ENCODE data around the gene FFAR1. TPM values are rescaled to one million over a fixed set of nuclear protein-coding genes. Genes with fewer than 3 reads are reported as not detected.

The FFAR1 gene
- total and polyA plus RNA-seq, 2 of the 8 experiments (the other 6 are each of a cell fraction or from before 2014, with no cell fraction given): not detected

- Histone ChIP-seq H3K9me3 (ENCODE audit: insufficient read depth in 2 of 2, low read depth in 1 of 2, low read length in 1 of 2) (no peaks in the 10 kb centered on the region), H3K9ac (replicated peaks in 1 of 4; ENCODE audit: extremely low read depth in 1 of 4, low read depth in 3 of 4, low read length in 3 of 4) (no peak overlapping the region), H3K4ac (replicated peaks; ENCODE audit: insufficient read length, low read depth, low read length) (no peak overlapping the region), H4K91ac (replicated peaks; ENCODE audit: insufficient read length, low read length) (no peak overlapping the region), H4K20me1 (replicated peaks in 1 of 2; ENCODE audit: control insufficient read depth in 1 of 2, insufficient read depth in 2 of 2, low read length in 2 of 2) (no peaks in the 10 kb centered on the region), H3K18ac (ENCODE audit: extremely low read depth, low read length) (no peak overlapping the region), H2BK20ac (ENCODE audit: low read length) (no peak overlapping the region), H3K4me1 (replicated peaks in 1 of 4; ENCODE audit: control insufficient read depth in 3 of 4, insufficient read depth in 4 of 4, low read length in 3 of 4) (peaks cover 0 to 2% (median 0%) of the 10 kb centered on the region in 4 experiments; a peak in 2 of 7 replicates), H2AFZ (ENCODE audit: low read length) (peak overlapping the region; percentile 99; the same call in 1 of the 2 replicates), H3K4me2 (ENCODE audit: insufficient read depth in 1 of 2, low read depth in 2 of 2, low read length in 2 of 2) (no peak overlapping the region), H3K4me3 (ENCODE audit: extremely low read depth in 1 of 4, insufficient read depth in 2 of 4, low read depth in 3 of 4, low read length in 4 of 4) (no peak overlapping the region), H3K79me1 (ENCODE audit: low read depth, low read length) (no peaks in the 10 kb centered on the region), H2BK120ac (replicated peaks; ENCODE audit: low read depth, low read length) (no peak overlapping the region), H3K27me3 (replicated peaks in 1 of 4; ENCODE audit: control insufficient read depth in 3 of 4, extremely low read depth in 1 of 4, insufficient read depth in 3 of 4, low read length in 3 of 4) (no peaks in the 10 kb centered on the region), H3K27ac (ENCODE audit: low read depth, low read length) (no peak overlapping the region), H2BK12ac (ENCODE audit: low read depth, low read length) (no peak overlapping the region), H3K56ac (replicated peaks; ENCODE audit: insufficient read length, low read depth, low read length) (no peak overlapping the region), H2BK15ac (ENCODE audit: low read length) (peak overlapping the region; percentile 6; the same call in 1 of the 2 replicates), H3K23me2 (ENCODE audit: low read depth, low read length) (no peaks in the 10 kb centered on the region), H3K23ac (ENCODE audit: insufficient read length) (no peak overlapping the region), H4K5ac (ENCODE audit: insufficient read length, low read depth, low read length) (no peak overlapping the region), H3K36me3 (ENCODE audit: control insufficient read depth in 2 of 4, insufficient read depth in 4 of 4, low read length in 3 of 4) (no peaks in the 10 kb centered on the region), H3K79me2 (ENCODE audit: control insufficient read depth in 1 of 2, insufficient read depth in 2 of 2, low read length in 2 of 2) (no peaks in the 10 kb centered on the region), H2AK5ac (ENCODE audit: low read depth, low read length) (no peak overlapping the region), H3K14ac (ENCODE audit: insufficient read length) (no peak overlapping the region), H2BK5ac (ENCODE audit: low read depth, low read length) (no peak overlapping the region), H4K8ac (ENCODE audit: extremely low read depth, insufficient read depth, low read length) (peak overlapping the region; percentile 54; the same call in 1 of the 2 replicates)
- no peak for DNase-seq (ENCODE audit: low read depth in 1 of 2, low spot score in 2 of 2)
- TF ChIP-seq NRF1 (IDR thresholded peaks at IDR 0.05; ENCODE audit: low read depth, low read length): no peak
- no peak for TF ChIP-seq E2F6 (IDR thresholded peaks at IDR 0.05)
- TF ChIP-seq SUZ12 (IDR thresholded peaks at IDR 0.05; ENCODE audit: low read length): no peak
- TF ChIP-seq HDAC2 (IDR thresholded peaks at IDR 0.05; ENCODE audit: borderline replicate concordance in 1 of 2, low read depth in 2 of 2, low read length in 2 of 2): no peak
- TF ChIP-seq BRCA1 (IDR thresholded peaks at IDR 0.05; ENCODE audit: low read depth, low read length): no peak
- TF ChIP-seq TCF12 (IDR thresholded peaks at IDR 0.05; ENCODE audit: low read depth, low read length): no peak
- no peak for TF ChIP-seq SP4 (IDR thresholded peaks at IDR 0.05; ENCODE audit: low read length)
- TF ChIP-seq HDAC6 (IDR thresholded peaks at IDR 0.05; ENCODE audit: low read depth, low read length): no peak
- TF ChIP-seq, protein P1, sequence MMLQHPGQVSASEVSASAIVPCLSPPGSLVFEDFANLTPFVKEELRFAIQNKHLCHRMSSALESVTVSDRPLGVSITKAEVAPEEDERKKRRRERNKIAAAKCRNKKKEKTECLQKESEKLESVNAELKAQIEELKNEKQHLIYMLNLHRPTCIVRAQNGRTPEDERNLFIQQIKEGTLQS (IDR thresholded peaks at IDR 0.05; ENCODE audit: insufficient read depth, low read depth, low read length): no peak
- no peak for TF ChIP-seq EGR1 (IDR thresholded peaks at IDR 0.05; ENCODE audit: borderline replicate concordance, low read depth, low read length)
- no peak for TF ChIP-seq SIX5 (IDR thresholded peaks at IDR 0.05; ENCODE audit: low read depth, low read length)
- WGBS, 2 experiments (ENCODE audit: extremely low coverage in 1 of 2, insufficient coverage in 1 of 2, insufficient read length in 1 of 2, insufficient replicate concordance in 2 of 2, low coverage in 1 of 2, low lambda C conversion rate in 2 of 2, missing lambda C conversion rate in 1 of 2): 96% methylated on average over 14 of the region's 18 CpGs; no CpG with 5 or more reads in 1 of the 2 experiments
- POLR2A ChIA-PET (ENCODE audit: partially characterized antibody): interaction anchor here (0.6 to 1.0 kb wide), 3 partner anchors 116 to 158 kb away, joined by 3 read pairs; no protein-coding TSS in a partner anchor
- FAIRE-seq: no peak
- CTCF ChIA-PET (ENCODE audit: partially characterized antibody): interaction anchor here (0.7 to 4.1 kb wide), 36 partner anchors 8 to 303 kb away, joined by 3 to 51 read pairs (median 5); partner anchors contain the start of gene HAMP
These were observed 4.4 kb downstream of the FFAR1 start for GRCh38 chr19:35352177-35352447.
